GM23248 (cell line): ENCODE data around the gene DNAJC16. TPM values are rescaled to one million over a fixed set of nuclear protein-coding genes. Genes with fewer than 3 reads are reported as not detected.
A peak's percentile ranks its signal among the peaks of the same experiment; 100 is the strongest.

Experiments
- DNase-seq: peaks from one replicate; pipeline ENCODE4 v3.0.0-alpha.2; 2015
- H2AFZ ChIP-seq: fragments of 200-600 bp; sonication (generic); 2 replicates; pipeline ENCODE4 v1.6.1; 2016; ENCODE audit warnings: antibody characterized with exemption
- H3F3A ChIP-seq: fragments of 200-600 bp; sonication (generic); 2 replicates; pipeline ENCODE4 v1.6.1; 2016; ENCODE audit warnings: mild to moderate bottlenecking, antibody characterized with exemption, mixed run types; ENCODE audit not compliant: insufficient read depth
- H3K27ac ChIP-seq: fragments of 200-600 bp; sonication (generic); 2 replicates; pipeline ENCODE4 v1.5.1; 2016; ENCODE audit warnings: mild to moderate bottlenecking
- H3K27me3 ChIP-seq: fragments of 200-600 bp; sonication (generic); replicated peaks from 2 replicates; pipeline ENCODE4 v1.6.1; 2016; ENCODE audit warnings: mild to moderate bottlenecking; ENCODE audit not compliant: insufficient read depth
- H3K36me3 ChIP-seq: fragments of 200-600 bp; sonication (generic); 2 replicates; pipeline ENCODE4 v1.6.1; 2016; ENCODE audit warnings: low read depth, mild to moderate bottlenecking
- H3K4me1 ChIP-seq: fragments of 200-600 bp; sonication (generic); 2 replicates; pipeline ENCODE4 v1.6.1; 2016; ENCODE audit warnings: mild to moderate bottlenecking; ENCODE audit not compliant: insufficient read depth
- H3K4me2 ChIP-seq: fragments of 200-600 bp; sonication (generic); one replicate; pipeline ENCODE4 v1.6.1; 2016; ENCODE audit warnings: mild to moderate bottlenecking; ENCODE audit not compliant: unreplicated experiment
- H3K4me3 ChIP-seq: fragments of 200-600 bp; sonication (generic); 2 replicates; pipeline ENCODE4 v1.5.1; 2016; ENCODE audit warnings: mild to moderate bottlenecking
- H3K79me2 ChIP-seq: fragments of 200-600 bp; sonication (generic); 2 replicates; pipeline ENCODE4 v1.6.1; 2016; ENCODE audit warnings: mild to moderate bottlenecking; ENCODE audit not compliant: insufficient read depth
- H3K9ac ChIP-seq: fragments of 200-600 bp; sonication (generic); 2 replicates; pipeline ENCODE4 v1.6.1; 2016; ENCODE audit warnings: mild to moderate bottlenecking
- H3K9me2 ChIP-seq: fragments of 200-600 bp; sonication (generic); 2 replicates; pipeline ENCODE4 v1.6.1; 2016; ENCODE audit warnings: mixed run types, mild to moderate bottlenecking, moderate library complexity; ENCODE audit not compliant: insufficient read depth
- H3K9me3 ChIP-seq: fragments of 200-600 bp; sonication (generic); one replicate; pipeline ENCODE4 v1.6.1; 2017; ENCODE audit warnings: low read depth
- H4K20me1 ChIP-seq: fragments of 200-600 bp; sonication (generic); 2 replicates; pipeline ENCODE4 v1.6.0; 2016; ENCODE audit not compliant: insufficient read depth
- EZH2 ChIP-seq: fragments of 200-600 bp; sonication (generic); IDR thresholded peaks from 2 replicates; pipeline ENCODE4 v1.6.1; 2018; ENCODE audit warnings: antibody characterized with exemption, mild to moderate bottlenecking; ENCODE audit not compliant: insufficient read depth, poor library complexity, severe bottlenecking
- EZH2phosphoT487 ChIP-seq: fragments of 200-600 bp; sonication (generic); IDR thresholded peaks from 2 replicates; pipeline ENCODE4 v1.6.1; 2018; ENCODE audit warnings: antibody characterized with exemption, moderate library complexity, mild to moderate bottlenecking, low read depth; ENCODE audit not compliant: insufficient read depth
- WGBS, 2 experiments: methylation state at CpG; one replicate each; pipeline ENCODE4 v1.1.6; 2015 to 2017; ENCODE audit warnings: low lambda C conversion rate in 2 of 2, low coverage in 1 of 2; ENCODE audit errors: missing lambda C conversion rate in 2 of 2; 5-methylcytosine and 5-hydroxymethylcytosine counted together
- in situ Hi-C: fragments of 300-500 bp; cut with MboI; formaldehyde crosslinking; loops from 2 replicates; pipeline ENCODE4 v1.15.0; 2020
- polyA plus RNA-seq: library from polyadenylated mRNA; unstranded; fragments of >200 nt; fragmentation: Nextera tagmentation; extraction: Ambion mirVana; gene quantifications from 2 replicates; pipeline ENCODE4 v1.2.1, GENCODE V29; 2016
- total RNA-seq: library from RNA; depleted of rRNA; stranded (reverse); fragments of >200 nt; shearing (Covaris generic); gene quantifications from 2 replicates; pipeline ENCODE4 v1.2.3, GENCODE V29; 2014

DNAJC16 gene
- total and polyA plus RNA-seq, 2 experiments from 2014 or later = 10.0 to 21.8 TPM

DNA sequence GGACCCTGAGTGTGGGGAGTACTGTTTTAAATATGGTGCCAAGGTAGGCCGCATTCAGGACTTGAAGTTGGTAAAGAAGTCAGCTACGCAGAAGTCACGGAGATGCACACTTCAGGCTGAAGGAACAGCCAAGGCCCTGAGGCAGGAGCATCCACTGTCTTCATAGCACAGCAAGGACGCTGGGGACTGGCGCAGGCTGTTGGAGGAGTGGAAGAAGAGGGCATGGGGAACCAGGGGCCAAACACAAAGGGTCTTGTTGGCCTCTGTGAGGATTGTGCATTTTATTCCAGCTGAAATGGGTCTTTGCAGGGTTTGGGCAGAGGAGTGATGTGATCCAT lies 16.6 kb downstream of the DNAJC16 start:
- in situ Hi-C loops = no loop called here
- Histone ChIP-seq H3K36me3 (peaks cover 44% of the 10 kb centered on the region), H3K9ac (peak overlapping the region; percentile 32), H3K4me1 (peaks cover 24% of the 10 kb centered on the region), H3K9me2 (no peaks in the 10 kb centered on the region), H4K20me1 (no peaks in the 10 kb centered on the region), H2AFZ (0 out of 2 replicates have a peak overlapping the region, but pooled peaks have one; percentile 27), H3F3A (peaks cover 25% of the 10 kb centered on the region), H3K9me3 (no peaks in the 10 kb centered on the region), H3K4me2 (peak overlapping the region; percentile 58), H3K4me3 (peak overlapping the region; percentile 16; the same call in 1 of the 2 replicates), H3K27ac (peak overlapping the region; percentile 56), H3K27me3 (no peaks in the 10 kb centered on the region), H3K79me2 (no peaks in the 10 kb centered on the region)
- no peak for DNase-seq
- WGBS, 2 experiments = 99% methylated on average over 5 of the region's 5 CpGs
- TF ChIP-seq EZH2phosphoT487 (no peak), EZH2 (no peak)

DNA sequence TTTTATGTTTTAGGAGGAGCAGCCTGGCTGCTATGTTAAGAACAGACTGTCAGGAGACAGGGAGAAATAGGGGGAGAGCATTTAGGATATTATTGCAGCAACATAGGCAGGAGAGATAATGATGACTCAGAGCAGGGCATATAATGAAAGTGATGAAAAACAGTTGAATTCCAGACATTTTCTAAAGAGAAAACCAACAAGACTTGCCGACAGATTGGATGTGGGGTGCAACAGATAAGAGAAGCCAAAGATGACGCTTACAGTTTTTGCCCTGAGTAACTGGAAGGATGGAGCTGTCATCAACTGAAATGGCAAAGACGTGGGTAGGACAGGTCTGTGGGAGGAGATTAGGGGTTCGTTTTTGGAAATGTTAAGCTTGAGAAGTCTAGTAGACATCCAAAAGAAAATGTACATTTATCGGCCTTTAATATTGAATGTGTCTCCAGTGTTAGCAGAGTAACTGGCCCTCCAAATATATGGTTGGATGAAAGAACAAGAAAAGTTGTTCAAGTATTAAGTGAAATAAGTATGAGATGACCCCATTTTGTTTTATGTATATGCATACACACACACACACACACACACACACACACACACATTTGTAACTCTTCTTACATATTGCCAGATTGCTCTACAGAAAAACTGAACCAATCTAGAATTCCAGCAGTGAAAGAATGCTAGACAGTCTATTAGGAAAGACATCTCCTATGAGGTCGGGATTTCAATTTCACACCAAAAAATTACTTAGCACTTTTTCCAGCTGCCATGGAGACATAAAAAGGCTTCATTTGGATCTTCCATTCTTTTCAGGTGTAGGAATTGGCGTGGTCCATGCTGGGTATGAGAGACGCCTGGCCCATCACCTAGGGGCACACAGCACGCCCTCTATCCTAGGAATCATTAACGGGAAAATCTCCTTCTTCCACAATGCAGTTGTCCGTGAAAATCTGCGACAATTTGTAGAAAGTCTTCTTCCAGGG lies 17.2 kb downstream of the DNAJC16 start:
- Histone ChIP-seq H2AFZ (0 out of 2 replicates have a peak overlapping the region, but pooled peaks have one; percentile 27), H3K36me3 (peaks cover 51% of the 10 kb centered on the region), H3K4me3 (peak overlapping the region; percentile 16; the same call in 1 of the 2 replicates), H3K79me2 (no peaks in the 10 kb centered on the region), H3K9me3 (no peaks in the 10 kb centered on the region), H4K20me1 (no peaks in the 10 kb centered on the region), H3K27me3 (no peaks in the 10 kb centered on the region), H3K4me2 (peak overlapping the region; percentile 58), H3K27ac (peak overlapping the region; percentile 56), H3K4me1 (peaks cover 24% of the 10 kb centered on the region), H3F3A (peaks cover 25% of the 10 kb centered on the region), H3K9ac (peak overlapping the region; percentile 32), H3K9me2 (no peaks in the 10 kb centered on the region)
- TF ChIP-seq EZH2phosphoT487 (no peak), EZH2 (no peak)
- peak; percentile 81 for DNase-seq
- in situ Hi-C loops = no loop called here
- 62% methylated on average over 12 of the region's 12 CpGs for whole genome bisulfite sequencing, 2 experiments

DNA sequence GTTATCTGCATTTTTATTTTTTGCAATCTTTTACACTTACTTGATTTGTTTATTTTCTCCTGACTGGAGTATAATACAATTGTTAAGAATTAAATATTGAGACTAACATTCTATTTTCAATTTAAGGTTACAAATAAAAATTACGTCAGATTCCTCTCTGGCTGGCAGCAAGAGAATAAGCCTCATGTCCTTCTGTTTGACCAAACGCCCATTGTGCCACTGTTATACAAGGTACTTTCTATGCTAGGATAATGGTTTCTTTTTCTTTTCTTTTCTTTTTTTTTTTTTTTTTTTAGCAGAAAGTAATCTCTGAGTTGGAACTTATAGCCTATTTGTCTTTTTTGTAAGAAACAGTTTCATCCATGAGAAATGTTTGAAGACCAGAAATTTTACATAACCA lies 20.0 kb downstream of the DNAJC16 start:
- no peaks in the 10 kb centered on the region for H3K9me2 ChIP-seq
- WGBS, 2 experiments = 93% methylated on average over 2 of the region's 2 CpGs

DNA sequence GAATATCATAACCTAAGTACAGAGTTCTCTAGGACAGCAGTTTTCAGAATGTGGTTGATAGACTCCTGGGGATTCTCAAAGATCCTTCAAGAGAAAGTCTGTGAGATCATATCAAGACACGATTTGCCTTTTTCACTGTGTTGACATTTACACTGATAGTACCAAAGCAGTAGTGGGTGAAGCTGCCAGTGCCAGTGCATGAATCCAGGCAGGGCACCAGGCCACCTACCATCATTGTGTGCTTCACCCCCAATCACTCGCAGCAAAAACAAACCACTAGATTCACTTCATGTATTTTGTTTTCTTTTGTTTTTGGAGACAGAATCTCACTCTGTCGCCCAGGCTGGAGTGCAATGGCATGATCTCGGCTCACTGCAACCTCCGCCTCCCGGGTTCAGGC lies 23.9 kb downstream of the DNAJC16 start:
- Histone ChIP-seq H3K4me3 (no peak overlapping the region), H3K27ac (no peak overlapping the region), H3K9ac (no peak overlapping the region), H3K79me2 (no peaks in the 10 kb centered on the region), H3F3A (no peaks in the 10 kb centered on the region), H3K36me3 (peaks cover 30% of the 10 kb centered on the region), H3K4me1 (no peaks in the 10 kb centered on the region), H2AFZ (no peak overlapping the region), H3K4me2 (no peak overlapping the region), H4K20me1 (no peaks in the 10 kb centered on the region), H3K27me3 (no peaks in the 10 kb centered on the region), H3K9me3 (no peaks in the 10 kb centered on the region), H3K9me2 (no peaks in the 10 kb centered on the region)
- TF ChIP-seq EZH2phosphoT487 (no peak), EZH2 (no peak)
- 42 to 51% methylated on average over 6 of the region's 6 CpGs for WGBS, 2 experiments
- no peak for DNase-seq
- in situ Hi-C loops = no loop called here

More for the DNA sequence above, 20.0 kb downstream of the DNAJC16 start:
- no peak overlapping the region for H2AFZ ChIP-seq
- H3K9ac ChIP-seq = no peak overlapping the region
- H3K27ac ChIP-seq = no peak overlapping the region
- no peak overlapping the region for H3K4me2 ChIP-seq
- no peak for TF ChIP-seq EZH2phosphoT487
- TF ChIP-seq EZH2 = no peak
- H4K20me1 ChIP-seq = no peaks in the 10 kb centered on the region
- H3K79me2 ChIP-seq = no peaks in the 10 kb centered on the region
- peaks cover 25% of the 10 kb centered on the region for H3F3A ChIP-seq
- H3K27me3 ChIP-seq = no peaks in the 10 kb centered on the region
- H3K4me1 ChIP-seq = peaks cover 17% of the 10 kb centered on the region
- in situ Hi-C loops = no loop called here
- H3K9me3 ChIP-seq = no peaks in the 10 kb centered on the region
- H3K4me3 ChIP-seq = no peak overlapping the region
- peaks cover 41% of the 10 kb centered on the region for H3K36me3 ChIP-seq
- DNase-seq = no peak
